Activated T-helper 1 cell treated with Interleukin-2 at 50 U/mL for 16 hours (primary cell): ENCODE data around the gene MTUS2.

Experiments
- DNase-seq: peaks from one replicate; pipeline ENCODE4 v3.0.0-alpha.2; 2020; ENCODE audit warnings: low read depth

MTUS2 gene

GRCh38 chr13:29402166-29402636 is 582.1 kb downstream of the MTUS2 start:
- no peak for DNase-seq

- DNase-seq = no peak
These were observed 585.3 kb downstream of the MTUS2 start for GRCh38 chr13:29405401-29405800.

GRCh38 chr13:29411481-29411880 is 591.3 kb downstream of the MTUS2 start:
- DNase-seq = no peak

GRCh38 chr13:29418026-29418425 is 597.9 kb downstream of the MTUS2 start:
- DNase-seq = no peak

GRCh38 chr13:29421118-29421517 is 601.0 kb downstream of the MTUS2 start:
- no peak for DNase-seq

GRCh38 chr13:29422015-29422414 is 601.9 kb downstream of the MTUS2 start:
- no peak for DNase-seq

GRCh38 chr13:29423050-29423449 is 602.9 kb downstream of the MTUS2 start:
- no peak for DNase-seq

- DNase-seq = no peak
These were observed 607.8 kb downstream of the MTUS2 start for GRCh38 chr13:29427937-29428309.

- no peak for DNase-seq
These were observed 608.4 kb downstream of the MTUS2 start for GRCh38 chr13:29428310-29429181.

- no peak for DNase-seq
These were observed 609.3 kb downstream of the MTUS2 start for GRCh38 chr13:29429286-29429900.

GRCh38 chr13:29434217-29434945 is 614.2 kb downstream of the MTUS2 start:
- DNase-seq = no peak

- no peak for DNase-seq
These were observed 615.2 kb downstream of the MTUS2 start for GRCh38 chr13:29435125-29435911.

GRCh38 chr13:29436291-29436690 is 616.2 kb downstream of the MTUS2 start:
- DNase-seq = no peak

GRCh38 chr13:29436721-29437280 is 616.7 kb downstream of the MTUS2 start:
- DNase-seq = no peak

GRCh38 chr13:29438769-29439168 is 618.6 kb downstream of the MTUS2 start:
- DNase-seq = no peak

GRCh38 chr13:29439601-29440388 is 619.7 kb downstream of the MTUS2 start:
- no peak for DNase-seq

- DNase-seq = no peak
These were observed 621.2 kb downstream of the MTUS2 start for GRCh38 chr13:29441306-29441705.

- DNase-seq = no peak
These were observed 625.9 kb downstream of the MTUS2 start for GRCh38 chr13:29446016-29446415.

- no peak for DNase-seq
These were observed 628.0 kb downstream of the MTUS2 start for GRCh38 chr13:29448174-29448573.

GRCh38 chr13:29449726-29450125 is 629.6 kb downstream of the MTUS2 start:
- no peak for DNase-seq

GRCh38 chr13:29451976-29452375 is 631.8 kb downstream of the MTUS2 start:
- DNase-seq = no peak
